Mucosa of rectum (tissue), 2 donors: ENCODE measurements around the gene MEP1B.
A peak's percentile ranks its signal among the peaks of the same experiment; 100 is the strongest.
"Not testable (repeated sequence)": the region's sequence is repeated elsewhere in the genome, so short reads cannot be mapped to it uniquely, and the experiment has no call there.

Experiments used
- H3K27ac ChIP-seq, 2 donors: one replicate each; pipeline ENCODE4 v1.7.0; 2013; ENCODE audit warnings: inconsistent platforms in 2 of 2, low read depth in 2 of 2, low read length in 2 of 2
- H3K27me3 ChIP-seq, 2 donors: one replicate each; pipeline ENCODE4 v1.7.0; 2013; ENCODE audit warnings: low read length in 2 of 2; ENCODE audit not compliant: control insufficient read depth in 2 of 2, insufficient read depth in 2 of 2
- H3K36me3 ChIP-seq, 2 donors: one replicate each; pipeline ENCODE4 v1.7.0; 2013; ENCODE audit warnings: low read length in 2 of 2; ENCODE audit not compliant: control insufficient read depth in 2 of 2, insufficient read depth in 2 of 2
- H3K4me1 ChIP-seq, 2 donors: one replicate each; pipeline ENCODE4 v1.7.0; 2013; ENCODE audit warnings: low read length in 2 of 2, mild to moderate bottlenecking in 1 of 2; ENCODE audit not compliant: control insufficient read depth in 2 of 2, insufficient read depth in 2 of 2
- H3K4me3 ChIP-seq, 2 donors: one replicate each; pipeline ENCODE4 v1.7.0; 2013; ENCODE audit warnings: low read length in 2 of 2
- H3K9ac ChIP-seq, 2 donors: one replicate each; pipeline ENCODE4 v1.7.0; 2013; ENCODE audit warnings: low read length in 2 of 2, low read depth in 1 of 2, mild to moderate bottlenecking in 1 of 2
- H3K9me3 ChIP-seq, 2 donors: one replicate each; pipeline ENCODE4 v1.7.0; 2013; ENCODE audit warnings: low read length in 2 of 2; ENCODE audit not compliant: control insufficient read depth in 2 of 2
- donor health status: healthy.
- donor health status: Normal muscosa, but diverticular disease.

MEP1B gene

DNA sequence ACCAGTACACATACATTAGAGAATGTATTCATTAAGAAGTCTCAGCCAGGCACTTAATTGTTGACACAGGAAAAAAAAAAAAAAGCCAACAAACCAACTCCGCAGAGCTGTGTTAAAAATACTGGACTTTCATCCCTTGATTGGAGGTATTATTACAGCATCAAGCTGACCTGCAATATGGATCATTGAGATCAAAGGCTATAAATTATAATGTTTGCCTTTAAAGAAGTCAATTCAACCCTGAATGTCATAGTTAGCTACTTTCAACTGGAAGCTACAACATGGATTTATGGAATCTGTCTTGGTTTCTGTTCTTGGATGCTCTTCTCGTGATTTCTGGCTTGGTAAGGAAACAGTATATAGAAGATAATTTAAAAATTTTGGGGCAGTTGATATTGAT, at the start of gene MEP1B:
Gene MEP1B, plus strand, starts transcription at position 250 of the 400 bp plus-strand sequence. Its CDS starts 32 bp downstream, at position 282.
- Histone ChIP-seq H3K27ac (no peak within 1 kb of the TSS), H3K36me3 (no peaks in the 10 kb centered on the region), H3K4me1 (peaks cover 0 to 3% of the 10 kb centered on the region in 2 donors), H3K9ac (no peak within 1 kb of the TSS), H3K4me3 (no peak within 1 kb of the TSS), H3K9me3 (no peaks in the 10 kb centered on the region), H3K27me3 (no peaks in the 10 kb centered on the region)

DNA sequence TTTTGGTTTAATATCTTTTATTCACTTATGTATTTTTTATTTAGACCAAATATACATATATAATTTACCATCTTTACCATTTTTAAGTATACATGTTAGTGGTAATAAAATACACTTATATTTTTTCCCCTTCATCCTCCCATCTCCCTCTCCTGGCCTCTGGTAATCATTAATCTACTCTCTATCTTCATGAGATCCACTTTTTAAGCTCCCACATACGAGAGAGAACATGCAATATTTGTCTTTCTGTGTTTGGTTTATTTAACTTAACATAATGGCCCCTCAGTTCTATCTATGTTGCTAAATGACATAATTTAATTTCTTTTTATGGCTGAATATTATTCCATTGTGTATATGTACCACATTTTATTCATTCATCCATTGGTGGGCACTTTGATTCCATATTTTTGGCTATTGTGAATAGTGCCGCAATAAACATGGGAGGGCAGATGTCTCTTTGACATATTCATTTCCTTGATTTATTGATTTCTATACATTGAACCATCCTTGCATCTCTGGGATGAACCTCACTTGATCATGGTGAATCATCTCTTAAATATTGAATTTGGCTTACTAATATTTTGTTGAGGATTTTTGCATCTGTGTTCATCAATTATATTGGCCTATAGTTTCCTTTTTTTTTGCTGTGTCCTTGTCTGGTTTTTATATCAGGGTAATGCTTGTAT, 41.5 kb upstream of the MEP1B start:
- Histone ChIP-seq H3K27ac (no peak overlapping the region), H3K36me3 (no peaks in the 10 kb centered on the region), H3K27me3 (no peaks in the 10 kb centered on the region), H3K4me3 (no peak overlapping the region), H3K9ac (no peak overlapping the region), H3K4me1 (no peaks in the 10 kb centered on the region), H3K9me3 (no peaks in the 10 kb centered on the region)

DNA sequence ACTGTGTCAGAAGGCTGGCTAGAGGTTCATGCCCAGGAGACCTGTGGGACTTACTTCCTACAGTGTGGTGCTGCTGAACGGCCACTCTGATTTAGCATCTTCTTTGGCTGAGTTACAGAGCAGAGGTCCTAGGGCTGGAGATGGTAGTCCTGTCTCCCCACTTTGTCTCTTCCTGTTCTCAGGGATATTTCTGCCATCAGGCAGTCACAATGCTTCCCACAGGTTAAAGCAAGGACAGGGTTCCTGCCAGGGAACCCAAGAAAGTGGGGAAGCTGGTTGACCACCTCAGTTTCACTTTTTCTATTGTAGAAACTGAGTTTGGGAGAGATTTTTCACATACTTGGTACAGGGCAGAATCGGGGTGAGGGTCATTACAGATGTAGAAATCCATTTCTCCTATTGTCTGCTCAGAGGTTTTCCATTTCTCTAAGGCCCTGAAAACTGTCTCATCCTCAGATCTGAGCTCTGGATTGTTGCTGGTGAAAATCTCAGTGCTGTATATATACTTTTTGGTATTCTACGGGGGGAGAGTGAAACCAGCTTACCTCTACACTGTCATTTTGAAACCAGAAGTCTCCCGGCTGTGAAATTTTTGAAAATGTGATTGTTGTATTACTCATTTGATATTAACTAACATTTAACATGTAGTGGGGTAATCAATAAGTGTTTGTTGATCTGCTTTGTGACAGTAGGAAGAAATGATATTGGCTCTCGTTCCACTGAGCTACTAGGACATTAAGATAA, 37.0 kb upstream of the MEP1B start:
- Histone ChIP-seq H3K36me3 (no peaks in the 10 kb centered on the region), H3K9me3 (no peaks in the 10 kb centered on the region), H3K9ac (no peak overlapping the region), H3K27me3 (no peaks in the 10 kb centered on the region), H3K27ac (no peak overlapping the region), H3K4me3 (no peak overlapping the region), H3K4me1 (peaks cover 0 to 2% of the 10 kb centered on the region in 2 donors)

DNA sequence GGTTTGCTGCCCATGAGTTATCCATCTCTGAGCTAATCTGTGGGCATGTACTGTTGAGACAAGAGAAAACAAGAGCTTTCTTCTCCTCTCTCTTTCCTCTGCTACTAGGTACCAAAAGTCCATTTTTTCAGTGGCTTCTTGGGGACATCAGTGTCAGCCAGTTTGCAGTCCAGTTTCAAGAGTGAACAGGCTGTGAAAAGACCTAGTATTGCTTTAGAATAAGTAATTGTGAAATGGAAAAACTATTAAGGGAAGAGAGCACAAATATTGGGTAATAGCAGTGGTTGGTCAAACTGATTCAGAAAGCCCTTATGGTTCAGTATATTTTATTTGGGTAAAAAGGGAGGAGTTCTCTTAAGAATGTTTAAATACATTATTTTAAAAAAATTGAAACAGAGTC, 33.0 kb upstream of the MEP1B start:
- H3K9me3 ChIP-seq = no peaks in the 10 kb centered on the region
- H3K27ac ChIP-seq = no peak overlapping the region
- peaks cover 5 to 17% of the 10 kb centered on the region in 2 donors for H3K4me1 ChIP-seq
- no peaks in the 10 kb centered on the region for H3K36me3 ChIP-seq
- no peak overlapping the region for H3K9ac ChIP-seq
- no peak overlapping the region for H3K4me3 ChIP-seq
- no peaks in the 10 kb centered on the region for H3K27me3 ChIP-seq

DNA sequence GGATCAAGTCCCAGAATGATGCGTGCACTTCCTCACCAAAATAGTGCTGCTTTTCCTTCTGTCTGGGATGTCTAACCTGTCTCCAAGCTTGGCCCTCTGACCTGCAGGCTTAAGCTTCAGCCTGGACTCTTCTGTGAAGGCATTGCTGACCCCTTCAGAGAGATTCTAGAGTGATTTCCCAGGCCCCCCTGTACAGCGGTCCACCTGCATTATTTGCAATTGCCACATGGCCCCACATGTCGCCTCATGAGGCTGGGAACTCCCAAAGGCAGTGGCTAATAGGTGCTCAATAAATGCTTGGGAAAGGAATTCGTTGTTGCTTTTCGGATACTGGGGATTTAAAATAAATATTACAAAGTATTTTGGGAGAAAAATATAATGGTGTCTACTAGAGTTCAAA, 32.3 kb upstream of the MEP1B start:
- peaks cover 5 to 17% of the 10 kb centered on the region in 2 donors for H3K4me1 ChIP-seq
- no peak overlapping the region for H3K9ac ChIP-seq
- no peak overlapping the region for H3K27ac ChIP-seq
- H3K36me3 ChIP-seq = no peaks in the 10 kb centered on the region
- no peaks in the 10 kb centered on the region for H3K9me3 ChIP-seq
- no peak overlapping the region for H3K4me3 ChIP-seq
- no peaks in the 10 kb centered on the region for H3K27me3 ChIP-seq

DNA sequence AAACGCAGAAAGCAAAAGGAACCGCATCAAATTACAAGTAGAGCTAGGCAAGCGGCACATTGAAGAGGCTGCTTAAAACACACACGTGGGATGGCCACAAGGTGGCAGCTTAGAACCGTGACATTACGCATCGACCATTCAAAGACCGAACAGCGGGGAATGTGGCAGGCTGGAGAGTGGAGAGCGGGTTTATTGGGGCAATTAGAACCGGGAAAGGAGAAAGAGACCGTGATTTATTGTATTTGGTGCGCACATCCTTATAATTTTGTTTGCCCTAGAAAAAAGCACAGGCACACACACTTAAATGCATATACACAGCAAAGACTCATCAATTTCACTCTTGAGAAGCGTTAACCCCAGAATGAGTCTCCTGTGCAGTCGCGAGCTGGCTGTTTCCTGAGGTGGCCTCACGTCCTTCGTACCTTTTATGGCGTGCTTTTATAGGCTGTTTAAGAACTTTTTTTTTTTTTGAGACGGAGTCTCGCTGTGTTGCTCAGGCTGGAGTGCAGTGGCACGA, 31.7 kb upstream of the MEP1B start:
- Histone ChIP-seq H3K4me3 (peak overlapping the region; percentile 67 to 79), H3K9me3 (no peaks in the 10 kb centered on the region), H3K36me3 (no peaks in the 10 kb centered on the region), H3K4me1 (peaks cover 5 to 17% of the 10 kb centered on the region in 2 donors), H3K27ac (peak overlapping the region; percentile 19 to 68), H3K9ac (peak overlapping the region; percentile 27 to 55), H3K27me3 (no peaks in the 10 kb centered on the region)

DNA sequence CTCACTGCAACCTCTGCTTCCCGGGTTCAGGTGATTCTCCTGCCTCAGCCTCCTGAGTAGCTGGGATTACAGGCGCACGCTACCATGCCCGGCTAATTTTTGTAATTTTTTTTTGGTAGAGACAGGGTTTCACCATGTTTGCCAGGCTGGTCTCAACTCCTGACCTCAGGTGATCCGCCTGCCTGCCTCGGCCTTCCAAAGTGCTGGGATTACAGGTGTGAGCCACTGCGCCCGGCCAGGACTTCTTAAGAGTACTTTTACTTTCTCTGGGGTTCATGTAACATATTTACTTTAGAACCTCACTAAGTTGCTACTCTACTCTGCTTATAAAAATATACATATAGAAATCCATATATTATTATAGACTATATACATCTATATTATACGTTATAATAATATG, 31.2 kb upstream of the MEP1B start:
- H3K4me1 ChIP-seq = peaks cover 5 to 17% of the 10 kb centered on the region in 2 donors
- not testable (repeated sequence) for H3K9me3 ChIP-seq, H3K9ac ChIP-seq, H3K4me3 ChIP-seq, H3K27me3 ChIP-seq, H3K36me3 ChIP-seq
- peak overlapping the region; percentile 19 to 68 for H3K27ac ChIP-seq

DNA sequence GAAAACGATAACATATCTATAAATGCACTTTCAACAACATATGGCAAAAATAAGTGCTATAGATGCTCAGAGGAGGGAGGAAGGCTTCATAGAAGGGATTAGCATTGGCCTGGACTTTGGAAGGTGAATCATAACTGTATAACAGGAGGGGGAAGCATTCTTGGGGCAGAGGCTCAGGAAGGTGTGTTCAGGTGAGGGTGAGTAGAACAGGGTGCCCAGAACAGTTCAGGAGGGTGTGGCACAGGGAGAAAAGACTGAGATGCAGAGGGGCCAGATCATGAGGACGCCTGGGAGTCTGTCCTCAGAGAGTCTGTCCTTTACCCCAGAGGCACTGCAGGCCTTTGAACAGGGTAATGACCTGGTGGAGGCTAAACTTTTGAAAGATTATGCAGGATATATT, 29.3 kb upstream of the MEP1B start:
- Histone ChIP-seq H3K9me3 (no peaks in the 10 kb centered on the region), H3K9ac (no peak overlapping the region), H3K27ac (peak overlapping the region; percentile 11 to 36), H3K4me3 (no peak overlapping the region), H3K36me3 (no peaks in the 10 kb centered on the region), H3K4me1 (peaks cover 5 to 17% of the 10 kb centered on the region in 2 donors), H3K27me3 (no peaks in the 10 kb centered on the region)

DNA sequence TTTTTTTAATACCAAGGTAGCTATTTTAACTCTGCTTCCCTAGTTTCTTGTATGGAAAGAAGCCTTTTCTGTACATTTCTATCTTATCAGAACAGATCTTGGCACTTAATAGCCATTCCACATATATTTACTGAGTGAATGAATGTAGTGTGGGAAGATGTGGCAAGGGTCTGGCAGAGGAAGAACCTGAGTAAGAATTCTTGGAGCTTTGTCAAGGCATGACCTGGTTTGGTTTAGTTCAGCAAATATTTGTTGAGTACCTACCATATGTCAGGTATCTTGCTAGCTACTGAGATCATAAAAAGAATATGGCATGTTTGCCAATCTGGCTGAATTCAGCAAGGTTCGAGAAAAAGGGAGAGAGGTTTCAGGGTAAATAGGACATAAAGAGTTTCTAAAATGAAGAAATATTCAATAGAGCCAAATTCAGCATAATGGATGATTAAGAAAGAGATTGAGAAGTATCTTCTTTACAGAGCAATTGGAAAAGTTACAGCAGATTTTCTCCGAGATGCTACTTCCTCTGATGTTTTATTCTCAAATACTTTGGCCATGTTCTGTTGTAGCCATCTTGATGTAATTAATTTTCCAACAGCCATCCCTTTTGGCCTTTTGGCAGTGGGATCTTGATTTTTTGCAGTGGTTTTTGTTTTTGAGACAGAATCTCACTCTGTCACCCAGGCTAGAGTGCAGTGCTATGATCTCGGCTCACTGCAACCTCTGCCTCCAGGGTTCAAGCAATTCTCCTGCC, 21.7 kb upstream of the MEP1B start:
- Histone ChIP-seq H3K27me3 (no peaks in the 10 kb centered on the region), H3K9ac (no peak overlapping the region), H3K27ac (no peak overlapping the region), H3K4me3 (no peak overlapping the region), H3K9me3 (no peaks in the 10 kb centered on the region), H3K36me3 (no peaks in the 10 kb centered on the region), H3K4me1 (no peaks in the 10 kb centered on the region)

DNA sequence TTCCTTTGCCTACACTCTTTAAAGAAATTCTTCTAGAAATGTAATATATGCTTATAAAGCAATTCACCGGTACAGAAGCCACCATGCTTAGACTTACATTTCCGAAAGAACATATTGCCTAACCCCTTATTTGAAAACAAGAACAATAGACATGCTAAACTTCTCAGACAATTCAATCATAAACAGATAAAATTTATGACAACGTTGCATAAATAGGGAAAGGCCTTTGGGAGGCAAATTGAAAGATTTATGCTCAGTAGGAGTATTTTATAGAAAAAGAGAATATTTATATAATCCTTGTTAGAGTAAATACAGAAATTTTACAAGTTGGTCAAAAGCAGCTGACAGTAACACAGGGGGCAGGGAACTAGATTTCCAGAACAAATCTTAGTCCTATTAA, 16.2 kb upstream of the MEP1B start:
- Histone ChIP-seq H3K27me3 (no peaks in the 10 kb centered on the region), H3K9ac (no peak overlapping the region), H3K4me3 (no peak overlapping the region), H3K27ac (no peak overlapping the region), H3K36me3 (no peaks in the 10 kb centered on the region), H3K4me1 (no peaks in the 10 kb centered on the region), H3K9me3 (no peaks in the 10 kb centered on the region)
